GM18498 (cell line): ENCODE data around the gene COL27A1.
"Not testable (repeated sequence)": the region's sequence is repeated elsewhere in the genome, so short reads cannot be mapped to it uniquely, and the experiment has no call there.

Source experiments
- ATAC-seq: cut with Tn5 transposase; IDR thresholded peaks from one replicate; pipeline ENCODE4 v1.9.1; 2021; ENCODE audit warnings: mild to moderate bottlenecking, moderate library complexity; ENCODE audit not compliant: unreplicated experiment

COL27A1 gene

DNA sequence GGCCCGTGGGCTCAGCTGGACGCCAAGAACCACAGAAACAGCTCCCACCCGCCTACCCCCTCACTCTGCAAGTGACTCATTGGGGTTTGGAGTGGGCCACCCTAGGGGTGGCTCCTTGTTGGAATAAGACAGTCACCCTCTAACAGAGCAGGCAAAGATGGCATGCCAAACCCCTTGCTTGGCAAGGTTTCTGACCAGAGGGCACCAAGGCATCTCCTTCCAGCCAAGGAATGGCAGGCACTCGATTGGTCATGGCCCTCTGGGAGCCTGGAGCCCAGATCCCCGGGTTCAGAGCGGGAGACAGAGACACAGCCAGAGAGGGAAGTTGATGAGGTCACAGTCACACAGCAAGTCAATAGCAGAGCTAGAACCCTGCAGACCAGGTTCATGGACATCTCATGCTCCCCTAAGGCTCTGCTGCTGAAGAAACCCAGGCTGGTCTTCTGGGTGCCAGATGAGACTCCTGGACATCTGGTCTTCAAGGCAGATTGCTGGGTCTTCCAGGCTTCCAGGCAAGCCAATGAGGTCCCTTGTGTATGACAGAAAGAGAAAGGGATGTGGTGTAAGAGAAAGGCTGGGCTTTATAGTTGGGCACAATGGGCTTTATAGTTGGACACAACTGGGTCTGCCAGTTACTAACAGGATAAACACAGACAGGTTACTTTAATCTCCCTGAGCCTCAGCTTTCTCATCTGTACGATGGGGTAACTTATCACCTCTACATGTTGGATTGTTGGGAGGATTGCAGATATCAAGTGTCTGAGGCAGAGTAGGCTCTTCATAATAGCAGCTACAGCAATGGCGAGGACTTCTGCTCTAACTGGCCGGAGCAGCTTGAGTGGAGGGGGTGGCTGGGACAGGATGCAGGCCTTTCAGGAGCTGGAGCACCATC lies 33.0 kb upstream of the COL27A1 start:
- no peak for ATAC-seq

- no peak for ATAC-seq
Measured at GRCh38 chr9:114123031-114123977, 32.0 kb upstream of the COL27A1 start.

GRCh38 chr9:114124138-114124537 lies 31.2 kb upstream of the COL27A1 start:
- no peak for ATAC-seq

GRCh38 chr9:114124666-114125475 lies 30.5 kb upstream of the COL27A1 start:
- ATAC-seq = no peak

GRCh38 chr9:114125476-114126013 lies 29.8 kb upstream of the COL27A1 start:
- no peak for ATAC-seq

- no peak for ATAC-seq
Measured at GRCh38 chr9:114126247-114127060, 28.9 kb upstream of the COL27A1 start.

- ATAC-seq = not testable (repeated sequence)
Measured at GRCh38 chr9:114128759-114129158, 26.6 kb upstream of the COL27A1 start.

- no peak for ATAC-seq
Measured at GRCh38 chr9:114130141-114130540, 25.2 kb upstream of the COL27A1 start.

GRCh38 chr9:114130624-114131277 lies 24.6 kb upstream of the COL27A1 start:
- no peak for ATAC-seq

- no peak for ATAC-seq
Measured at GRCh38 chr9:114131808-114132549, 23.4 kb upstream of the COL27A1 start.

GRCh38 chr9:114132550-114132918 lies 22.8 kb upstream of the COL27A1 start:
- no peak for ATAC-seq

- ATAC-seq = no peak
Measured at GRCh38 chr9:114134827-114135396, 20.4 kb upstream of the COL27A1 start.

GRCh38 chr9:114137831-114138230 lies 17.5 kb upstream of the COL27A1 start:
- no peak for ATAC-seq

GRCh38 chr9:114138552-114138971 lies 16.8 kb upstream of the COL27A1 start:
- ATAC-seq = no peak

DNA sequence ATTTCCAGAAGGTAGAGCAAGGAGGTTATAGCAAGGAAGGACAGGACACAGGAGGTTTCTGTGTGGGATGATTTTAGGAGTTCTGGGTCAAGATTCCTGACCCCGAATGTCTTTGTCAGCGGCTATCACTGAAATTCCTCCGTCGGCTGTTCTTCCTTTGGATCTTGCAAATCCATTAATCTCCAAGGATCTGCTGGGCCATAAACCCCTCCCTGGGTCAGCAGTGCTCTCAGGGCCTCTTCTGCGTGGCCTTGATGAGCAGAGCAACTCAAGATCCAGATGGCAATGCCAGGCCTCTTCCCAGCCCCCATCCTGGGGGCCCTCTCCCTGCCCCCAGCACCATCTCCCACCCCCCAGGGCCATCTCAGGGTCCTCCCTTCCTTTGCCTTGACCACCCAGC lies 16.3 kb upstream of the COL27A1 start:
- ATAC-seq = no peak

DNA sequence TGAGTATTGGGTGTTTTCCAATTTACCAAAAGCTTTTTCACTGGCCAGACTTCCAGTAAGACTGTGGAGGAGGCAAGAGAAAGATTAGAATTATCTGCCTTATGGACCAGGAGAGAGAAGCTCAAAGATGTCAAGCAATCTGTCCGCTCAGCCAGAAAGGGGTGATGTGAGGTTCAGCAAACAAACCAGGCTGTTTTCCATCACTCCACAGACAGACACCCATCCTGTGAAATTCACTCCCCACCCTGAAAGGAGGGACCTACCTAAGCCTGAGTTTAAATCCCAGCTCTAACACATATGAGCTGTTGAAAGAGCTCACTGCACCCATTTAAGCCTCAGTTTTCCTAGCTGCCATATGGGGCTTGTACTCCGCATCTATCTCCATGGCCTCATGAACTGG lies 14.9 kb upstream of the COL27A1 start:
- ATAC-seq = no peak

GRCh38 chr9:114140850-114141249 lies 14.5 kb upstream of the COL27A1 start:
- no peak for ATAC-seq
